ENCODE results near the gene OTUD3. TPM values are rescaled to one million over a fixed set of nuclear protein-coding genes. Genes with fewer than 3 reads are reported as not detected.
"Not testable (repeated sequence)": the region's sequence is repeated elsewhere in the genome, so short reads cannot be mapped to it uniquely, and the experiment has no call there.

The OTUD3 gene
- total RNA-seq, 1 donor from 2014 or later = 22.3 TPM

- DNase-seq (ENCODE audit: low spot score in 2 of 2, unreplicated experiment in 2 of 2) = no peak
- H3K9me3 Mint-ChIP-seq = no peaks in the 10 kb centered on the region
- no peaks in the 10 kb centered on the region for H3K36me3 Mint-ChIP-seq
- H3K27me3 Mint-ChIP-seq (ENCODE audit: low read depth) = no peaks in the 10 kb centered on the region
- no peak for TF ChIP-seq CTCF (IDR thresholded peaks at IDR 0.05; ENCODE audit: unreplicated experiment)
- H3K4me3 Mint-ChIP-seq = no peak overlapping the region
- peaks cover 21% of the 10 kb centered on the region for H3K4me1 Mint-ChIP-seq
- H3K27ac Mint-ChIP-seq = no peak overlapping the region
These were observed 2.5 kb upstream of the OTUD3 start for GRCh38 chr1:19879661-19880060.

GRCh38 chr1:19880841-19881240, 1.4 kb upstream of the OTUD3 start:
- H3K9me3 Mint-ChIP-seq; H3K27me3 Mint-ChIP-seq (ENCODE audit: low read depth); H3K27ac Mint-ChIP-seq; DNase-seq (ENCODE audit: low spot score in 2 of 2, unreplicated experiment in 2 of 2); H3K36me3 Mint-ChIP-seq; H3K4me3 Mint-ChIP-seq: not testable (repeated sequence)
- peaks cover 23% of the 10 kb centered on the region for H3K4me1 Mint-ChIP-seq

- H3K27ac Mint-ChIP-seq = no peak overlapping the region
- no peaks in the 10 kb centered on the region for H3K9me3 Mint-ChIP-seq
- peak overlapping the region; percentile 82 for H3K4me3 Mint-ChIP-seq
- TF ChIP-seq CTCF (IDR thresholded peaks at IDR 0.05; ENCODE audit: unreplicated experiment) = no peak
- peaks cover 21% of the 10 kb centered on the region for H3K4me1 Mint-ChIP-seq
- no peak for DNase-seq (ENCODE audit: low spot score in 2 of 2, unreplicated experiment in 2 of 2)
- no peaks in the 10 kb centered on the region for H3K27me3 Mint-ChIP-seq (ENCODE audit: low read depth)
- peaks cover 4% of the 10 kb centered on the region for H3K36me3 Mint-ChIP-seq
These were observed 2.1 kb downstream of the OTUD3 start for GRCh38 chr1:19884312-19884711.

GRCh38 chr1:19885821-19886220, 3.6 kb downstream of the OTUD3 start:
- H3K36me3 Mint-ChIP-seq = peaks cover 4% of the 10 kb centered on the region
- H3K27ac Mint-ChIP-seq = no peak overlapping the region
- H3K4me1 Mint-ChIP-seq = peaks cover 21% of the 10 kb centered on the region
- no peak overlapping the region for H3K4me3 Mint-ChIP-seq
- no peaks in the 10 kb centered on the region for H3K27me3 Mint-ChIP-seq (ENCODE audit: low read depth)
- no peaks in the 10 kb centered on the region for H3K9me3 Mint-ChIP-seq
- DNase-seq (ENCODE audit: low spot score in 2 of 2, unreplicated experiment in 2 of 2) = no peak
- TF ChIP-seq CTCF (IDR thresholded peaks at IDR 0.05; ENCODE audit: unreplicated experiment) = no peak

GRCh38 chr1:19888112-19888511, 5.9 kb downstream of the OTUD3 start:
- H3K9me3 Mint-ChIP-seq = no peaks in the 10 kb centered on the region
- no peak for TF ChIP-seq CTCF (IDR thresholded peaks at IDR 0.05; ENCODE audit: unreplicated experiment)
- no peak for DNase-seq (ENCODE audit: low spot score in 2 of 2, unreplicated experiment in 2 of 2)
- H3K36me3 Mint-ChIP-seq = peaks cover 18% of the 10 kb centered on the region
- no peak overlapping the region for H3K27ac Mint-ChIP-seq
- H3K4me1 Mint-ChIP-seq = peaks cover 14% of the 10 kb centered on the region
- no peak overlapping the region for H3K4me3 Mint-ChIP-seq
- no peaks in the 10 kb centered on the region for H3K27me3 Mint-ChIP-seq (ENCODE audit: low read depth)

GRCh38 chr1:19889656-19890055, 7.5 kb downstream of the OTUD3 start:
- H3K27ac Mint-ChIP-seq = no peak overlapping the region
- no peak for DNase-seq (ENCODE audit: low spot score in 2 of 2, unreplicated experiment in 2 of 2)
- H3K4me3 Mint-ChIP-seq = no peak overlapping the region
- no peaks in the 10 kb centered on the region for H3K9me3 Mint-ChIP-seq
- H3K36me3 Mint-ChIP-seq = peaks cover 24% of the 10 kb centered on the region
- no peaks in the 10 kb centered on the region for H3K27me3 Mint-ChIP-seq (ENCODE audit: low read depth)
- peaks cover 3% of the 10 kb centered on the region for H3K4me1 Mint-ChIP-seq
- TF ChIP-seq CTCF (IDR thresholded peaks at IDR 0.05; ENCODE audit: unreplicated experiment) = no peak
